Neural cell (in vitro differentiated cells): ENCODE results near the gene HAP1. TPM values are rescaled to one million over a fixed set of nuclear protein-coding genes. Genes with fewer than 3 reads are reported as not detected.

ENCODE experiments used
- H2AFZ ChIP-seq: fragments of 200-600, 300-800 bp; sonication (generic), shearing (Covaris generic); 2 replicates; pipeline ENCODE4 v1.6.0; 2014; ENCODE audit warnings: low read depth, mild to moderate bottlenecking, antibody characterized with exemption, low read length, moderate library complexity
- H3F3A ChIP-seq: fragments of 200-600 bp; shearing (Covaris generic); 2 replicates; pipeline ENCODE4 v1.6.1; 2016; ENCODE audit warnings: mild to moderate bottlenecking, moderate library complexity, mixed read lengths, antibody characterized with exemption, low read length; ENCODE audit not compliant: insufficient read depth, poor library complexity, severe bottlenecking
- H3K27ac ChIP-seq: fragments of 200-600, 300-800 bp; sonication (generic), shearing (Covaris generic); 2 replicates; pipeline ENCODE4 v1.5.1; 2014; ENCODE audit warnings: mild to moderate bottlenecking, low read length, moderate library complexity
- H3K27me3 ChIP-seq: fragments of 300-800, 200-600 bp; sonication (generic), shearing (Covaris generic); 2 replicates; pipeline ENCODE4 v1.6.0; 2014; ENCODE audit warnings: mild to moderate bottlenecking, low read depth, low read length, moderate library complexity; ENCODE audit not compliant: insufficient read depth
- H3K36me3 ChIP-seq: fragments of 300-800, 200-600 bp; sonication (generic), shearing (Covaris generic); 2 replicates; pipeline ENCODE4 v1.5.1; 2014; ENCODE audit warnings: mild to moderate bottlenecking, antibody characterized with exemption, low read length, moderate library complexity; ENCODE audit not compliant: insufficient read depth
- H3K4me2 ChIP-seq: fragments of 300-800, 200-600 bp; sonication (generic), shearing (Covaris generic); 2 replicates; pipeline ENCODE4 v1.6.0; 2014; ENCODE audit warnings: mild to moderate bottlenecking, low read length
- H3K4me3 ChIP-seq: fragments of 300-800, 200-600 bp; sonication (generic), shearing (Covaris generic); 2 replicates; pipeline ENCODE4 v1.5.1; 2014; ENCODE audit warnings: mild to moderate bottlenecking, low read length, moderate library complexity
- H3K79me2 ChIP-seq: fragments of 200-600 bp; shearing (Covaris generic); replicated peaks from 2 replicates; pipeline ENCODE4 v1.6.0; 2014; ENCODE audit warnings: mild to moderate bottlenecking, low read length, moderate library complexity; ENCODE audit not compliant: insufficient read depth
- H3K9ac ChIP-seq: fragments of 300-800, 200-600 bp; sonication (generic), shearing (Covaris generic); 2 replicates; pipeline ENCODE4 v1.6.1; 2016; ENCODE audit warnings: mild to moderate bottlenecking, low read length, mixed read lengths
- H3K9me2 ChIP-seq: fragments of 200-600 bp; shearing (Covaris generic); 2 replicates; pipeline ENCODE4 v1.6.1; 2016; ENCODE audit warnings: mild to moderate bottlenecking, low read length, mixed read lengths; ENCODE audit not compliant: insufficient read depth
- H3K9me3 ChIP-seq: fragments of 200-600, 300-800 bp; sonication (generic), shearing (Covaris generic); 2 replicates; pipeline ENCODE4 v1.6.1; 2016; ENCODE audit warnings: mild to moderate bottlenecking, mixed run types, low read length, moderate library complexity, mixed read lengths
- H4K20me1 ChIP-seq: fragments of 200-600 bp; shearing (Covaris generic); 2 replicates; pipeline ENCODE4 v1.6.1; 2016; ENCODE audit warnings: mild to moderate bottlenecking, mixed run types; ENCODE audit not compliant: insufficient read depth
- EP300 ChIP-seq: fragments of 450-650 bp; conservative IDR thresholded peaks from 2 replicates; pipeline ENCODE4 v1.6.1; 2014; ENCODE audit warnings: antibody characterized with exemption, mild to moderate bottlenecking, moderate library complexity; ENCODE audit not compliant: poor library complexity, severe bottlenecking
- EZH2 ChIP-seq: fragments of 200-600, 300-800 bp; shearing (Covaris generic), sonication (generic); IDR thresholded peaks from 2 replicates; pipeline ENCODE4 v1.6.1; 2014; ENCODE audit warnings: antibody characterized with exemption, low read length, borderline replicate concordance, mild to moderate bottlenecking; ENCODE audit not compliant: insufficient read depth, poor library complexity, severe bottlenecking
- MXI1 ChIP-seq: fragments of 450-650 bp; conservative IDR thresholded peaks from 2 replicates; pipeline ENCODE4 v1.6.1; 2014; ENCODE audit warnings: antibody characterized with exemption, mild to moderate bottlenecking; ENCODE audit not compliant: poor library complexity, severe bottlenecking
- POLR2AphosphoS5 ChIP-seq: IDR thresholded peaks from 2 replicates; pipeline ENCODE4 v1.6.1; 2012
- RAD21 ChIP-seq: fragments of 450-650 bp; conservative IDR thresholded peaks from 2 replicates; pipeline ENCODE4 v1.6.1; 2014; ENCODE audit warnings: antibody characterized with exemption, mild to moderate bottlenecking, moderate library complexity
- SMC3 ChIP-seq: fragments of 450-650 bp; conservative IDR thresholded peaks from 2 replicates; pipeline ENCODE4 v1.6.1; 2014; ENCODE audit warnings: antibody characterized with exemption, mild to moderate bottlenecking, moderate library complexity; ENCODE audit not compliant: poor library complexity
- TAF1 ChIP-seq: IDR thresholded peaks from 2 replicates; pipeline ENCODE4 v1.6.1; 2012; ENCODE audit warnings: low read depth
- polyA plus RNA-seq: library from polyadenylated mRNA; depleted of rRNA; stranded (reverse); fragments of >200 nt; gene quantifications from 2 replicates; pipeline ENCODE4 v1.2.3, GENCODE V29; 2014
- TF ChIP-seq, protein P1 (sequence below): fragments of 450-650 bp; IDR thresholded peaks from 2 replicates; pipeline ENCODE4 v1.5.1; 2014; ENCODE audit warnings: antibody characterized with exemption, mild to moderate bottlenecking, moderate library complexity; ENCODE audit not compliant: poor library complexity, severe bottlenecking
- TF ChIP-seq, protein P2 (sequence below): IDR thresholded peaks from 2 replicates; pipeline ENCODE4 v1.6.1; 2012; ENCODE audit warnings: borderline replicate concordance

The HAP1 gene
- polyA plus RNA-seq, 1 donor from 2014 or later: 0.79 TPM

DNA sequence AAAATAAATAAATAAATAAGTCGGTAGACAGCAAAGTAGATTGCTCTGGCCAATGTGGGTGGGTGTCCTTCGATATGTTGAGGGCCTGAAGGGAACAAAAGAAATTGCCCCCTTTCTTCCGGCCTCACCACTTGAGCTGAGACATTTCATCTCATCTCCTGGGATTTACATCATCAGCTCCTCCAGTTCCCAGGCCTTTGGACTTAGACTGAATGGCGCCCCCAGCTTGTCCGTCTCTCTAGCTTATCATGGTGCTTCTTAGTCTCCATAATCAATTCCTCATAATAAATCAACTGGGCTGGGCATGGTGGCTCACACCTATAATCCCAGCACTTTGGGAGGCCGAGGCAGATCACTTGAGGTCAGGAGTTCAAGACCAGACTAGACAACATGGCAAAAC is 13.8 kb upstream of the HAP1 start:
- Histone ChIP-seq H3F3A (no peaks in the 10 kb centered on the region), H3K9ac (no peak overlapping the region), H3K27me3 (no peaks in the 10 kb centered on the region), H4K20me1 (no peaks in the 10 kb centered on the region), H3K4me2 (no peak overlapping the region), H3K9me2 (no peaks in the 10 kb centered on the region), H3K36me3 (no peaks in the 10 kb centered on the region), H3K79me2 (no peaks in the 10 kb centered on the region), H3K9me3 (no peaks in the 10 kb centered on the region), H2AFZ (no peak overlapping the region), H3K4me3 (no peak overlapping the region), H3K27ac (no peak overlapping the region)
- TF ChIP-seq, protein P1, sequence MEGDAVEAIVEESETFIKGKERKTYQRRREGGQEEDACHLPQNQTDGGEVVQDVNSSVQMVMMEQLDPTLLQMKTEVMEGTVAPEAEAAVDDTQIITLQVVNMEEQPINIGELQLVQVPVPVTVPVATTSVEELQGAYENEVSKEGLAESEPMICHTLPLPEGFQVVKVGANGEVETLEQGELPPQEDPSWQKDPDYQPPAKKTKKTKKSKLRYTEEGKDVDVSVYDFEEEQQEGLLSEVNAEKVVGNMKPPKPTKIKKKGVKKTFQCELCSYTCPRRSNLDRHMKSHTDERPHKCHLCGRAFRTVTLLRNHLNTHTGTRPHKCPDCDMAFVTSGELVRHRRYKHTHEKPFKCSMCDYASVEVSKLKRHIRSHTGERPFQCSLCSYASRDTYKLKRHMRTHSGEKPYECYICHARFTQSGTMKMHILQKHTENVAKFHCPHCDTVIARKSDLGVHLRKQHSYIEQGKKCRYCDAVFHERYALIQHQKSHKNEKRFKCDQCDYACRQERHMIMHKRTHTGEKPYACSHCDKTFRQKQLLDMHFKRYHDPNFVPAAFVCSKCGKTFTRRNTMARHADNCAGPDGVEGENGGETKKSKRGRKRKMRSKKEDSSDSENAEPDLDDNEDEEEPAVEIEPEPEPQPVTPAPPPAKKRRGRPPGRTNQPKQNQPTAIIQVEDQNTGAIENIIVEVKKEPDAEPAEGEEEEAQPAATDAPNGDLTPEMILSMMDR: no peak
- TF ChIP-seq TAF1: no peak
- no peak for TF ChIP-seq POLR2AphosphoS5
- TF ChIP-seq MXI1: no peak
- TF ChIP-seq RAD21: no peak
- TF ChIP-seq EP300: no peak
- TF ChIP-seq SMC3: no peak
- TF ChIP-seq, protein P2, sequence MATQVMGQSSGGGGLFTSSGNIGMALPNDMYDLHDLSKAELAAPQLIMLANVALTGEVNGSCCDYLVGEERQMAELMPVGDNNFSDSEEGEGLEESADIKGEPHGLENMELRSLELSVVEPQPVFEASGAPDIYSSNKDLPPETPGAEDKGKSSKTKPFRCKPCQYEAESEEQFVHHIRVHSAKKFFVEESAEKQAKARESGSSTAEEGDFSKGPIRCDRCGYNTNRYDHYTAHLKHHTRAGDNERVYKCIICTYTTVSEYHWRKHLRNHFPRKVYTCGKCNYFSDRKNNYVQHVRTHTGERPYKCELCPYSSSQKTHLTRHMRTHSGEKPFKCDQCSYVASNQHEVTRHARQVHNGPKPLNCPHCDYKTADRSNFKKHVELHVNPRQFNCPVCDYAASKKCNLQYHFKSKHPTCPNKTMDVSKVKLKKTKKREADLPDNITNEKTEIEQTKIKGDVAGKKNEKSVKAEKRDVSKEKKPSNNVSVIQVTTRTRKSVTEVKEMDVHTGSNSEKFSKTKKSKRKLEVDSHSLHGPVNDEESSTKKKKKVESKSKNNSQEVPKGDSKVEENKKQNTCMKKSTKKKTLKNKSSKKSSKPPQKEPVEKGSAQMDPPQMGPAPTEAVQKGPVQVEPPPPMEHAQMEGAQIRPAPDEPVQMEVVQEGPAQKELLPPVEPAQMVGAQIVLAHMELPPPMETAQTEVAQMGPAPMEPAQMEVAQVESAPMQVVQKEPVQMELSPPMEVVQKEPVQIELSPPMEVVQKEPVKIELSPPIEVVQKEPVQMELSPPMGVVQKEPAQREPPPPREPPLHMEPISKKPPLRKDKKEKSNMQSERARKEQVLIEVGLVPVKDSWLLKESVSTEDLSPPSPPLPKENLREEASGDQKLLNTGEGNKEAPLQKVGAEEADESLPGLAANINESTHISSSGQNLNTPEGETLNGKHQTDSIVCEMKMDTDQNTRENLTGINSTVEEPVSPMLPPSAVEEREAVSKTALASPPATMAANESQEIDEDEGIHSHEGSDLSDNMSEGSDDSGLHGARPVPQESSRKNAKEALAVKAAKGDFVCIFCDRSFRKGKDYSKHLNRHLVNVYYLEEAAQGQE: no peak

DNA sequence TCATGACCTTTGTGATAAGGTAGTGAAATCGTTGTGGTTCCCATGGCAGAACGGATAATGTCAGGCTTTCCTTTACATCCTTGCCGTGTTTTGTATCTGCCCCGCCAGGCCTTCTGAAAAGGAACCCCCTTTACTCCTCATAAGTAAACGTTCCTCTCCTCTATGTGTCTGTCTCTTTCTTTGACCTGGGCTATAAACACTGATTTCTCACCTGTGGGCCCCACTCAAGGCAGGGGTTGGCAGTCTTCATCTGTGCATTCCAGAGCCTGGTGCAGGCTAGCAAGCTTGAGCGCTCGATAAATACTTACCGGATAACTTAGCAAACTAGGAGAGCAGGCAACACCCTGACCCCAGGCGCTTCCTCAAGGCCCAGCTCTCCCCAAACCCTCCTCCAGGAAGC is 7.3 kb upstream of the HAP1 start:
- Histone ChIP-seq H3K9ac (no peak overlapping the region), H3K9me3 (no peaks in the 10 kb centered on the region), H3K4me3 (no peak overlapping the region), H3K36me3 (no peaks in the 10 kb centered on the region), H3K27ac (no peak overlapping the region), H3K4me2 (no peak overlapping the region), H3K9me2 (no peaks in the 10 kb centered on the region), H2AFZ (no peak overlapping the region), H4K20me1 (no peaks in the 10 kb centered on the region), H3K27me3 (peaks cover 12% of the 10 kb centered on the region), H3K79me2 (no peaks in the 10 kb centered on the region), H3F3A (no peaks in the 10 kb centered on the region)
- no peak for TF ChIP-seq TAF1
- TF ChIP-seq SMC3: no peak
- TF ChIP-seq EP300: no peak
- no peak for TF ChIP-seq POLR2AphosphoS5
- TF ChIP-seq EZH2: no peak
- TF ChIP-seq, protein P2: no peak
- no peak for TF ChIP-seq RAD21
- TF ChIP-seq MXI1: no peak
- TF ChIP-seq, protein P1: no peak
